GM19397 (cell line): ENCODE measurements around the gene ROBO1.

Source experiments
- ATAC-seq: cut with Tn5 transposase; IDR thresholded peaks from one replicate; pipeline ENCODE4 v1.9.1; 2021; ENCODE audit warnings: mild to moderate bottlenecking, moderate library complexity; ENCODE audit not compliant: unreplicated experiment

The ROBO1 gene

GRCh38 chr3:78993375-78993774 lies 774.4 kb downstream of the ROBO1 start:
- no peak for ATAC-seq

GRCh38 chr3:78992830-78993229 lies 775.0 kb downstream of the ROBO1 start:
- ATAC-seq = no peak

- no peak for ATAC-seq
Measured at GRCh38 chr3:78992400-78992799, 775.4 kb downstream of the ROBO1 start.

- ATAC-seq = no peak
Measured at GRCh38 chr3:78991656-78992055, 776.1 kb downstream of the ROBO1 start.

- ATAC-seq = no peak
Measured at GRCh38 chr3:78990156-78990555, 777.6 kb downstream of the ROBO1 start.

- ATAC-seq = no peak
Measured at GRCh38 chr3:78988324-78988723, 779.5 kb downstream of the ROBO1 start.

GRCh38 chr3:78986416-78987101 lies 781.2 kb downstream of the ROBO1 start:
- ATAC-seq = no peak

- no peak for ATAC-seq
Measured at GRCh38 chr3:78985981-78986380, 781.8 kb downstream of the ROBO1 start.

- no peak for ATAC-seq
Measured at GRCh38 chr3:78979028-78979427, 788.8 kb downstream of the ROBO1 start.

GRCh38 chr3:78978037-78978436 lies 789.8 kb downstream of the ROBO1 start:
- no peak for ATAC-seq

- no peak for ATAC-seq
Measured at GRCh38 chr3:78977073-78977472, 790.7 kb downstream of the ROBO1 start.

GRCh38 chr3:78976200-78976599 lies 791.6 kb downstream of the ROBO1 start:
- ATAC-seq = no peak

- no peak for ATAC-seq
Measured at GRCh38 chr3:78974181-78974790, 793.5 kb downstream of the ROBO1 start.

- ATAC-seq = no peak
Measured at GRCh38 chr3:78972617-78973301, 795.0 kb downstream of the ROBO1 start.

- no peak for ATAC-seq
Measured at GRCh38 chr3:78970656-78971055, 797.1 kb downstream of the ROBO1 start.

- no peak for ATAC-seq
Measured at GRCh38 chr3:78969483-78969882, 798.3 kb downstream of the ROBO1 start.

GRCh38 chr3:78967061-78967460 lies 800.7 kb downstream of the ROBO1 start:
- ATAC-seq = no peak

GRCh38 chr3:78963771-78964170 lies 804.0 kb downstream of the ROBO1 start:
- ATAC-seq = no peak

GRCh38 chr3:78957456-78957855 lies 810.3 kb downstream of the ROBO1 start:
- no peak for ATAC-seq

- ATAC-seq = no peak
Measured at GRCh38 chr3:78951342-78951945, 816.4 kb downstream of the ROBO1 start.

GRCh38 chr3:78941587-78941986 lies 826.2 kb downstream of the ROBO1 start:
- ATAC-seq = no peak

GRCh38 chr3:78940626-78941025 lies 827.2 kb downstream of the ROBO1 start:
- no peak for ATAC-seq
